Peyer's patch (tissue), 4 donors: Measurements from ENCODE around the gene SDHB. TPM values are rescaled to one million over a fixed set of nuclear protein-coding genes. Genes with fewer than 3 reads are reported as not detected.
A peak's percentile ranks its signal among the peaks of the same experiment; 100 is the strongest.

Experiments
- DNase-seq, 3 donors: peaks; one replicate each; pipeline ENCODE4 v3.0.0-alpha.2; 2017 to 2019
- H3K27ac ChIP-seq, 4 donors: fragments of 200-600 bp; sonication (generic); one replicate each; pipeline ENCODE4 v1.5.1; 2016 to 2019
- H3K27me3 ChIP-seq, 2 donors: fragments of 200-600 bp; sonication (generic); one replicate each; pipeline ENCODE4 v1.5.1; 2019
- H3K36me3 ChIP-seq, 3 donors: fragments of 200-600 bp; sonication (generic); one replicate each; pipeline ENCODE4 v1.5.1; 2016 to 2019
- H3K4me1 ChIP-seq, 4 donors: fragments of 200-600 bp; sonication (generic); one replicate each; pipeline ENCODE4 v1.5.1; 2016 to 2019
- H3K4me3 ChIP-seq, 4 donors: fragments of 200-600 bp; sonication (generic); 1 replicate in 3 of 4; 2 replicates in 1 of 4; pipeline ENCODE4 v1.5.1; 2016 to 2019; ENCODE audit warnings: mild to moderate bottlenecking in 1 of 4
- H3K9me3 ChIP-seq, 4 donors: fragments of 200-600 bp; sonication (generic); one replicate each; pipeline ENCODE4 v1.5.1; 2016 to 2019; ENCODE audit warnings: mild to moderate bottlenecking in 1 of 4
- CTCF ChIP-seq, 6 experiments: fragments of 450-650 bp in 4 of 6; fragments of 200-600 bp in 2 of 6; sonication (generic) in 1 of 6; IDR thresholded peaks; one replicate each; pipeline ENCODE4 v1.5.1; 2017 to 2019; ENCODE audit warnings: antibody characterized with exemption in 6 of 6, mild to moderate bottlenecking in 3 of 6, moderate library complexity in 1 of 6
- POLR2A ChIP-seq, 2 donors: fragments of 450-650 bp; IDR thresholded peaks; one replicate each; pipeline ENCODE4 v1.5.1; 2017; ENCODE audit warnings: antibody characterized with exemption in 2 of 2, mild to moderate bottlenecking in 2 of 2, moderate library complexity in 2 of 2
- total RNA-seq, 4 donors: library from RNA; depleted of rRNA; stranded (reverse); fragments of >200 nt; gene quantifications; one replicate each; pipeline ENCODE4 v1.1.0, GENCODE V29; 2016

SDHB gene
- total RNA-seq, 4 donors from 2014 or later, result 106 to 277 (median 175) TPM

- no peak for DNase-seq
- H3K27ac ChIP-seq, result no peak overlapping the region
- no peaks in the 10 kb centered on the region for H3K9me3 ChIP-seq
- H3K4me3 ChIP-seq, result no peak overlapping the region
- no peak for TF ChIP-seq CTCF (IDR thresholded peaks at IDR 0.05)
- no peak for TF ChIP-seq POLR2A (IDR thresholded peaks at IDR 0.05)
- peaks cover 0 to 5% (median 0%) of the 10 kb centered on the region in 4 donors for H3K4me1 ChIP-seq
- H3K27me3 ChIP-seq, result no peaks in the 10 kb centered on the region
- H3K36me3 ChIP-seq, result peaks cover 0 to 35% (median 0%) of the 10 kb centered on the region in 3 donors
Observed at GRCh38 chr1:17016317-17016661, 37.5 kb downstream of the SDHB start.

DNA sequence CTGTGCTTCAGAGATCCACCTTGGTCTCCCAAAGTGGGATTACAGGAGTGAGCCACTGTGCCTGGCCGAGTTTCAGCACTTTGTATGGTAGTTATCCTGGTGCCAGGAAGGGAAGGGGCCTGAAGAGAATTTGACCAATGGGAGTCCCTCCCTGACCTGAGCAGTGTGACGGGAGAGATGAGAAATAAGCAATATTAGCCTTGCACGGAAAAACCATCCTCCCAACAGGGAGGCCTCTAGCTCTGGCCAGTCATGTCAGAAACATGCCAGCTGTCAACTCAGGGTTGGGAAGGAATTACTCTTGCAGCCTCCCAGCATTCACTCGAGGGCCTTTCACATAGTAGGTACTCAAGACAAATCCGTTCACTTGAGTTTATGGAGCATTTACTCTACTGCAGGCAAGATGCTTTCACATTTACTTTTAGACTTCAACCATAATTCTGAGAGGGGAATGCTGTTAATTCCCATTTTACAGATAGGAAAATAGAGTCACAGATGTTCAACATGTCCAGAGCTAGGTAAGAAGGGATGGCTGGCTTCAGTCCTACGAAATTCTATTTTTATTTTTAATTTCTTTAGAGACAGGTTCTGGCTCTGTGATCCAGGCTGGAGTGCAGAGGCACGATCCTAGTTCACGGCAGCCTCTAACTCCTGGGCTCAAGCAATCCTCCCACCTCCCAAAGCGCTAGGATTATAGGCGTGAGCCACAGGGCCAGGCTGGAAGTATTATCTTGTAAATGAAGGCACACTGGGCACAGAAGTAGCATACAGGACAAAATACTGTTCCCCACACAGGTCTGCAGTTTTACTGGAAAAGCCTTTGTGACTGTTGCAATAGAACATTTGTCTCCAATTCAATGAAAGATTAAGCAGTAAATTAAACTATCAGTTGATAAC, 38.9 kb downstream of the SDHB start:
- Histone ChIP-seq H3K4me3 (no peak overlapping the region), H3K27me3 (no peaks in the 10 kb centered on the region), H3K9me3 (no peaks in the 10 kb centered on the region), H3K27ac (no peak overlapping the region), H3K36me3 (peaks cover 0 to 21% (median 0%) of the 10 kb centered on the region in 3 donors), H3K4me1 (peaks cover 0 to 18% (median 6%) of the 10 kb centered on the region in 4 donors)
- peak in 1 of 3 donors; percentile 9 for DNase-seq
- TF ChIP-seq POLR2A (IDR thresholded peaks at IDR 0.05) (no peak), CTCF (IDR thresholded peaks at IDR 0.05) (no peak)

- Histone ChIP-seq H3K9me3 (no peaks in the 10 kb centered on the region), H3K27ac (no peak overlapping the region), H3K36me3 (peaks cover 0 to 9% (median 0%) of the 10 kb centered on the region in 3 donors), H3K27me3 (no peaks in the 10 kb centered on the region), H3K4me3 (no peak overlapping the region), H3K4me1 (peaks cover 0 to 23% (median 6%) of the 10 kb centered on the region in 4 donors)
- no peak for TF ChIP-seq CTCF (IDR thresholded peaks at IDR 0.05)
- no peak for TF ChIP-seq POLR2A (IDR thresholded peaks at IDR 0.05)
- DNase-seq, result peak; percentile 38 to 57 (median 40)
Observed at GRCh38 chr1:17013491-17014320, 40.1 kb downstream of the SDHB start.

GRCh38 chr1:17012775-17013490, 40.9 kb downstream of the SDHB start:
- DNase-seq, result peak in 1 of 3 donors; percentile 14
- H3K4me1 ChIP-seq, result peaks cover 0 to 23% (median 6%) of the 10 kb centered on the region in 4 donors
- peaks cover 0 to 1% (median 0%) of the 10 kb centered on the region in 3 donors for H3K36me3 ChIP-seq
- no peaks in the 10 kb centered on the region for H3K9me3 ChIP-seq
- no peak overlapping the region for H3K4me3 ChIP-seq
- TF ChIP-seq CTCF (IDR thresholded peaks at IDR 0.05) (no peak), POLR2A (IDR thresholded peaks at IDR 0.05) (no peak)
- H3K27me3 ChIP-seq, result no peaks in the 10 kb centered on the region
- H3K27ac ChIP-seq, result no peak overlapping the region
